MCF 10A (cell line): ENCODE data around the gene TRMT112. TPM values are rescaled to one million over a fixed set of nuclear protein-coding genes. Genes with fewer than 3 reads are reported as not detected.

ENCODE experiments used
- BruUV-seq: library from RNA; stranded (reverse); fragments of 400-500 nt; replicated peaks from 2 replicates; lab custom pipeline; 2021; lab: Mats Ljungman, UMichigan
- CTCF ChIA-PET: fragments of 300-600 bp; sonication (Branson Sonifier 250); formaldehyde crosslinking; extraction: SDS; loops from one replicate; lab custom pipeline; 2021; ENCODE audit warnings: antibody characterized with exemption, inconsistent platforms; lab: Yijun Ruan, JAX
- POLR2A ChIA-PET: fragments of 300-600, 350-650 bp; sonication (Branson Sonifier 250); formaldehyde crosslinking; extraction: SDS; loops from one replicate; lab custom pipeline; 2020; ENCODE audit warnings: antibody characterized with exemption, inconsistent platforms; lab: Yijun Ruan, JAX
- DNase-seq: peaks from one replicate; pipeline ENCODE4 v3.0.0-alpha.2; 2018; ENCODE audit not compliant: unreplicated experiment
- H3K27ac Mint-ChIP-seq: one replicate; pipeline ENCODE4 v1.8.0; 2022; ENCODE audit warnings: mild to moderate bottlenecking, low read depth, mixed read lengths; ENCODE audit not compliant: unreplicated experiment
- H3K27me3 Mint-ChIP-seq: one replicate; pipeline ENCODE4 v1.8.0; 2022; ENCODE audit warnings: mixed read lengths; ENCODE audit not compliant: insufficient read depth, unreplicated experiment
- H3K36me3 Mint-ChIP-seq: one replicate; pipeline ENCODE4 v1.8.0; 2022; ENCODE audit warnings: mild to moderate bottlenecking, moderate library complexity, mixed read lengths; ENCODE audit not compliant: insufficient read depth, unreplicated experiment
- H3K4me1 Mint-ChIP-seq: one replicate; pipeline ENCODE4 v1.8.0; 2022; ENCODE audit warnings: mixed read lengths; ENCODE audit not compliant: insufficient read depth, unreplicated experiment
- H3K4me3 Mint-ChIP-seq: one replicate; pipeline ENCODE4 v1.8.0; 2022; ENCODE audit warnings: mild to moderate bottlenecking, moderate library complexity, mixed read lengths; ENCODE audit not compliant: unreplicated experiment
- H3K9me3 Mint-ChIP-seq: one replicate; pipeline ENCODE4 v1.8.0; 2022; ENCODE audit warnings: mixed read lengths; ENCODE audit not compliant: unreplicated experiment
- CTCF ChIP-seq: fragments of 200-600 bp; IDR thresholded peaks from one replicate; pipeline ENCODE4 v1.8.0; 2022; ENCODE audit warnings: antibody characterized with exemption, mild to moderate bottlenecking; ENCODE audit not compliant: unreplicated experiment
- intact Hi-C: fragments of 100-400 bp; cut with micrococcal nuclease; formaldehyde crosslinking; loops from 2 replicates; pipeline ENCODE4 v1.14.1; 2022
- total RNA-seq: library from RNA; stranded (reverse); gene quantifications from 2 replicates; pipeline ENCODE4 v1.2.3, GENCODE V29; 2022

Gene TRMT112
- total RNA-seq, 1 experiment from 2014 or later: 284 TPM

GRCh38 chr11:64305075-64305690, 12.2 kb downstream of the TRMT112 start, which contains the start of gene ESRRA:
TSS of gene ESRRA (plus strand) at chr11:64305524. CDS start at chr11:64307180, 1,656 bp downstream.
- peak within 1 kb of the TSS; percentile 96 for H3K27ac Mint-ChIP-seq
- POLR2A ChIA-PET: interaction anchor here (0.5 to 5.8 kb wide), 22 partner anchors 12 to 1551 kb away, joined by 3 to 107 read pairs (median 6); partner anchors contain the start of genes BAD, FKBP2, NUDT22 and PLCB3
- H3K36me3 Mint-ChIP-seq: peaks cover 36% of the 10 kb centered on the region
- no peaks in the 10 kb centered on the region for H3K27me3 Mint-ChIP-seq
- H3K4me1 Mint-ChIP-seq: peaks cover 18% of the 10 kb centered on the region
- H3K9me3 Mint-ChIP-seq: no peaks in the 10 kb centered on the region
- DNase-seq: peak; percentile 98
- CTCF ChIA-PET: interaction anchor here (0.7 to 5.1 kb wide), 20 partner anchors 8 to 129 kb away, joined by 3 to 96 read pairs (median 7); partner anchors contain the start of genes BAD, FERMT3, GPR137 and PLCB3
- intact Hi-C loops: loop anchor here (2.0 kb wide), 3 partner anchors 18 to 58 kb away; partner anchors contain the start of gene PPP1R14B
- BruUV-seq: no TSS peak
- peak within 1 kb of the TSS; percentile 99 for H3K4me3 Mint-ChIP-seq
- TF ChIP-seq CTCF: no peak

GRCh38 chr11:64304316-64305072, 12.9 kb downstream of the TRMT112 start:
- Mint-ChIP-seq H3K9me3 (no peaks in the 10 kb centered on the region), H3K27ac (peak overlapping the region; percentile 83), H3K4me3 (peak overlapping the region; percentile 99), H3K4me1 (peaks cover 18% of the 10 kb centered on the region), H3K36me3 (peaks cover 30% of the 10 kb centered on the region), H3K27me3 (no peaks in the 10 kb centered on the region)
- peak; percentile 92 for DNase-seq
- peak; percentile 78 for TF ChIP-seq CTCF
- POLR2A ChIA-PET: interaction anchor here (0.5 to 5.8 kb wide), 28 partner anchors 12 to 1551 kb away, joined by 3 to 107 read pairs (median 5); partner anchors contain the start of genes BAD, FKBP2, NUDT22 and PLCB3
- CTCF ChIA-PET: interaction anchor here (0.5 to 5.1 kb wide), 30 partner anchors 9 to 336 kb away, joined by 3 to 96 read pairs (median 5); partner anchors contain the start of genes BAD, FERMT3, GPR137 and PLCB3
- TSS peak; percentile 88 for BruUV-seq
- intact Hi-C loops: loop anchor here (1.0 to 5.0 kb wide), 5 partner anchors 18 to 117 kb away; partner anchors contain the start of genes PPP1R14B and STIP1

GRCh38 chr11:64304032-64304315, 13.4 kb downstream of the TRMT112 start:
- no peak for DNase-seq
- H3K27me3 Mint-ChIP-seq: no peaks in the 10 kb centered on the region
- H3K4me3 Mint-ChIP-seq: peak overlapping the region; percentile 99
- ChIA-PET CTCF (interaction anchor here (0.5 to 5.1 kb wide), 22 partner anchors 9 to 183 kb away, joined by 3 to 96 read pairs (median 7); partner anchors contain the start of genes BAD, FERMT3, GPR137 and PLCB3), POLR2A (interaction anchor here (0.6 to 5.8 kb wide), 20 partner anchors 13 to 610 kb away, joined by 3 to 107 read pairs (median 7); partner anchors contain the start of genes BAD, FKBP2, NUDT22 and PLCB3)
- peaks cover 25% of the 10 kb centered on the region for H3K36me3 Mint-ChIP-seq
- TF ChIP-seq CTCF: no peak
- intact Hi-C loops: loop anchor here (1.0 to 5.0 kb wide), 5 partner anchors 17 to 117 kb away; partner anchors contain the start of genes PPP1R14B and STIP1
- H3K27ac Mint-ChIP-seq: peak overlapping the region; percentile 83
- H3K9me3 Mint-ChIP-seq: no peaks in the 10 kb centered on the region
- BruUV-seq: no TSS peak
- peaks cover 18% of the 10 kb centered on the region for H3K4me1 Mint-ChIP-seq
